Activated CD4-positive, alpha-beta T cell treated with anti-CD3 and anti-CD28 coated beads, Interleukin-2, amount 50 U/mL, for 1 hour (primary cell): ENCODE data around the gene SLC9A9.
"Not testable (repeated sequence)": the region's sequence is repeated elsewhere in the genome, so short reads cannot be mapped to it uniquely, and the experiment has no call there.

Experiments
- DNase-seq: peaks from one replicate; pipeline ENCODE4 v3.0.0-alpha.2; 2020

Gene SLC9A9

DNA sequence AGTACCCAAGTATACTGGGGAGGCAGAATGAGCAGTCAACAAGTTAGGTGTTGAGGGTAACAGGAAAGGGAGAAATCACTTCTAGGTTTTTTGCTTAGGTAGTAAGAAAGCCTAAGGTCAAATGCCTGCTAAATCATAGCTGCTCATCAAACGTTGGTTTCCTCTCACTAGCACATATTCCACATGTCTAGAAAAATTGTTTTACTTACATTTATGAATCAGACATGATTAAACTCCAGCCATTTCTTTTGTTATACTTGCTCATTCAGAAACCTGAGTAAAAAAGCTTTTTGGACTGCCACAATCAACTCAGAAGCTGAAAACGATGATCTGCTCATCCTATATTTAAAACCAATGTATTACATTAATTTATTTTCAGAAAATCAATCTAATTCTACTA lies 40.2 kb downstream of the SLC9A9 start:
- DNase-seq, result no peak

DNA sequence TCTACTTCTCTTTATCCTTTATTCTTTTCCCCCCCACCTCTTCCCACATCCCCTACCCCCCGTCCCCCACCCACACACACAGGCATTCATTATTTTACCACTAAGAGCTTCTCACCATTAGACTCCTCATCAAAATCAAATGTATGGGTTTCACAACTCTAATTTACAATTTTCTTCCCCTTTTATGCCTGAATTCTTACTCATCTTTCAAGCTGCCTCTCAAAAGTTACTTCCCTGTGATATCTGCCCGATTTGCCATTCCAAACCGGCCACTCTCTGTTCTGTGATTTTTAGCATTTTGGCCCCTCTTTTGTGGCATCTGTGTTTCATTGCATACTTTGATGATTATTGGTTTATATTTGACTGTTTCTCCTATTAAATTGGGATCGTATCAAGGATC lies 42.2 kb downstream of the SLC9A9 start:
- no peak for DNase-seq

DNA sequence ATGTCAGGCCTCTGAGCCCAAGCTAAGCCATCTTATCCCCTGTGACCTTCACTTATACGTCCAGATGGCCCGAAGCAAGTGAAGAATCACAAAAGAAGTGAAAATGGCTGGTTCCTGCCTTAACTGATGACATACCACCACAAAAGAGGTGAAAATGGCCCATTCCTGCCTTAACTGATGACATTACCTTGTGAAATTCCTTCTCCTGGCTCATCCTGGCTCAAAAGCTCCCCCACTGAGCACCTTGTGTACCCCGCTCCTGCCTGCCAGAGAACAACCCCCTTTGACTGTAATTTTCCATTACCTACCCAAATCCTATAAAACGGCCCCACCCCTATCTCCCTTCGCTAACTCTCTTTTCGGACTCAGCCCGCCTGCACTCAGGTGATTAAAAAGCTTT lies 42.8 kb downstream of the SLC9A9 start:
- not testable (repeated sequence) for DNase-seq

DNA sequence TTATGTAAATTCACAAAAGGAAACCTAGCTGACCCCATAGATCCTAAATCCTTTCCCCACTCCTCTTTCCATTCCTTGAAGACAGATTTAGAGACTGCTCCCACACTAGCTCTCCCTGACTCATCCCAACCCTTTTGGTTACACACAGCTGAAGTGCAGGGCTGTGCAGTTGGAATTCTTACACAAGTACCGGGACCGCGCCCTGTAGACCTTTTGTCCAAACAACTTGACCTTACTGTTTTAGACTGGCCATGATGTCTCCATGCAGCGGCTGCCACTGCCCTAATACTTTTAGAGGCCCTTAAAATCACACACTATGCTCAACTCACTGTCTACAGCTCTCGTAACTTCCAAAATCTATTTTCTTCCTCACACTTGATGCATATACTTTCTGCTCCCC lies 47.2 kb downstream of the SLC9A9 start:
- not testable (repeated sequence) for DNase-seq

DNA sequence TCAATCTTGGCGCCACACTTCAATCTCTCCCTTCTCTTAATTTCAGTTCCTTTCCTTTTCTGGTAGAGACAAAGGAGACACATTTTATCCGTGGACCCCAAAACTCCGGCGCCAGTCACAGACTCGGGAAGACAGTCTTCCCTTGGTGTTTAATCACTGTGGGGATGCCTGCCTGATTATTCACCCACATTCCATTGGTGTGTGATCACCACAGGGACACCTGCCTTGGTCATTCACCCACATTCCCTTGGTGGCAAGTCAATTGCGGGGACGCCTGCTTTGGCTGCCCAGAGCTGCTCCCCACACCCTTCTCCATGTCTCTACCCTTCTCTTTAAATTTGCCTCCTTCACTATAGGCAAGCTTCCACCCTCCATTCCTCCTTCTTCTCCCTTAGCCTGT lies 50.1 kb downstream of the SLC9A9 start:
- DNase-seq, result not testable (repeated sequence)

DNA sequence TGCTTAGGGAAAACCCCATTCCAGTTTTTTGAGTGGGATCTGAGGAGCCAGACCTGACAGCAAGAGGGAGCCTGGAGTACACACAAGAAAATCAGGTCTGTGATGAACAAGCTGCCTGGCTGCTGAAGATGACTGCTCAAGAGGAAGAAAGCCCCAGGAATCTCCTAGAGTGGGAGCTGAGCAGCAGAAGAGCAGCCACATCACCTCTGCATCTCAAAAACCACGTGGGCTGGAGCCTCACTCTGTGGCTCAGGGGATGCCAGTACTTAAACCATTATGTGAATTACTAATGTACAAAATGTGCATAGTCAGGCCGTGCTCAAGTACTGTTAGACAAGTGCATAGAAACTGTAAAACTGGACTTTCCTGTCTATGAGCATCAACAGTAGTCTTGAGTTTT lies 52.4 kb downstream of the SLC9A9 start:
- no peak for DNase-seq

DNA sequence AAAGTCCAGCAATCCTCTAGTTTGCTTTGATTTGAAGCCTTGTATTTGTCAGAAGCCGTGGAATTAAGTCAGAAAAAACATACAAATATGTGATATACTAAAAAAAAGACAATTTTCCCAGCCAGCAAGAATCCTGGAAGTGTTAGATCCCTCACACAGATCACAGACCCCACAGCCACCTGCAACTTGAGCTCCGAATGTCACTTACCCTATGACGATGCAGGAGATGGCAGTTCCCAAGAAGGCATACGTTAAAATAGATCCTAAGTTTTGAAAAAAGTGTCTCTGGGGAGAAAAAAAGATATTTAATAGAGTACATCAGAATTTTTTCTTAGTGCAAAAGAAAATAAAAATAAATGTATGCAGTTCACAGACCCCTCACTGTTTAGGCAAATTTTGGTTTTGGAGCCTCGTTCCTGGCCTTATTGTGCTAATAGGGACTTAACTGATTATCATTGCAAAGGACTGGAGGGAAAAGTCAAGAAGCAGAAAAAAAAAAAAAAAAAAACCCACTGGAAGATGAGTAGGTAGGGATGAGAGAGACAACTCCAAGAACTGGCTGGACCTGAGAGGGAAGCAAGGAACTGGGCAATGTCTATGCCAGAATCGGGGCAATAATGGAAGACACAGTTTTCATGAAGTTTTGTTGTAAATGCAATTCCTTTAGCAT lies 53.3 kb downstream of the SLC9A9 start:
- DNase-seq, result no peak

DNA sequence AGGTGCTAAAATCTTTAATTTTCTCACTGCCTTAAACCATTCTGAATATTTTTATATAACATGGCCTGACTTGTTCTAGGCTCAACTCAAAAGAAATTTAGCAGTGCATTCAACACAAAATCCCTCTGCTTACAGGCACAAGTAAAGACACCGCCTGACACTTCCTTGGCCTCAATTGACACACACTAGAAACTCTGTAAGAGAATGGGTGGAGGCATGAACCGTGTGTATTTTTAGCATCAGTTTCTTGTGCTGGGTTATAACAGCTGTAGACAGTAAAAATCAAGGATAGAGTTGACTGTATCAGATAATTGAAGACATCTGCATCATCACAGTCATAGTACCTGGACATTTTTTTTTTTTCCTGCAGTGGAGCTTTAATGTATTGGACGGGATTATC lies 54.3 kb downstream of the SLC9A9 start:
- no peak for DNase-seq

DNA sequence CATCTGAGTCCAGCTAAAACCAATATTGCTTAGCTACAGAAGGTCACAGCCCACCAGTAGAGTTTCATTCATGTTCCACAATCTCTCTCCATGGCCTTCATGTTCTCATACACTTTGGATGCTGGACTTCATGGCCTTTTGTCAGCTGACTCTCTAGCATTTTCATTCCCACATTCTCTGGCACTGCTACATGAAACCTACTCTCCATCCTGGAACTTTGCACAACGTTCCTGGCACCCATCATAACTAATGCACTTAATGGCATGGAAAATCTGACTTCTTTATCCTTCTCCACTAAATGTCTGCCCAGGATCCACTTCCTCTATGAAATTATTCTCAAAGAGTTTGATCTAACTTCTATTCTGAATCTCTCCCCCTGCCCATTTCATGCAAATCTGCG lies 56.9 kb downstream of the SLC9A9 start:
- no peak for DNase-seq

DNA sequence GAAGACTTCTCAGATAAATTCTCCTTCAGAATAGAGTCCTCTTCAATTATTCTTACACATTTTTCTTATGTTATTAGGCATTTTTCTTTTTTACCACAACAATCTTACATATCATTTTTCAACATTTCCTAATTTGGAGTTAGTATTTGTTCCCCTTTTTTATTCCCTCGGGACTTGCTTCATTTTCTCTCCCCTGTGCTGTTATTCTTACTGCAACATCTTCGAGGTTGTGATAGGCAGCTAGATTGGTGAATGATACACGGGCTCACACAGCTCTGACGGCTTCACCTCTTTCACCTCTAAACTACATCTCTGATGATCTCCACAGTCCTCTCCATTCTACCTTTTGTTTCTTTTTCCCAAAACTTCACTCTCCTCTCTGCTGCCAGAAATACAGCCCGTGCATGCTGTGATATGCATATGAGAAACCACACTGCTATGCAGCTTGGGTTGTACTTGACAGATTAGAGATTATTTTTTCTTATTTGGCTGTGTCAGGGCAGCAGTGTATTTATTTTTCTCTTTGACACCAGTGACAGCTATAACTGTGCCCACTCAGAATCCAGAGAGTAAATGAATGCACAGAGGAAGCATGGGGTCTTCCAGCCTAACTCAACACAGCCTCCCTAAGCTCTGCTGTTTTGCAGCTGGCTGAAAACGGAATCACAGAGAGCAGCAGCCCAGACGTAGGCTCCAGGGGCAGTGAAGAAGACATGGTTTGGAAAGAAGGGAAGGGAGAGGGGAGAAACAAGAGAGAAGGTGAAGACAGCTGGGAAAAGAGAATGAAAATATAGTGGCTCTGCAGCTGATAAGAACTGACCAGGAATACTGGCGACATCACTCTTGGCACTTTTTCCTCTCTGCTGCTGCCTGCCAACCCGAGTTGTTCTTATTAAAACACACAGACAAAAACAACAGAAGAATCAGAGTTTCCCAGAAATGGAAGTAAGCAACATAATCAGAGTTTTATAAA lies 61.8 kb downstream of the SLC9A9 start:
- no peak for DNase-seq

DNA sequence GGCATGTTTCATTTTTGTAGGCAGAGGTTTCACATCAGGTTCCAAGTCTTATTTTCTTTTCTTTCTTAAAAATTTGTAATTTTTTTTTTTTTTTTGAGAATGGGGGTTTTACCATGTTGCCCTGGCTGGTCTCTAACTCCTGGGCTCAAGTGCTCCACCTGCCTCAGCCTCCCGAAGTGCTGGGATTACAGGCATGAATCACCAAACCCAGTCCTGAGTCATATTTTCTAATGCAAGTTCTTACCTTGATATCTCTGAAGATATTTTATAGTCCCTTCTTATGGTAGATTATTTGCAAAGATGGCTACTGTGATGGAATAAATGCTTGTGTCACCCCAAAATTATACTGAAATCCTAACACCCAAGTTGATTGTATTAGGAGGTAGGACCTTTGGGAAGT lies 63.8 kb downstream of the SLC9A9 start:
- no peak for DNase-seq

DNA sequence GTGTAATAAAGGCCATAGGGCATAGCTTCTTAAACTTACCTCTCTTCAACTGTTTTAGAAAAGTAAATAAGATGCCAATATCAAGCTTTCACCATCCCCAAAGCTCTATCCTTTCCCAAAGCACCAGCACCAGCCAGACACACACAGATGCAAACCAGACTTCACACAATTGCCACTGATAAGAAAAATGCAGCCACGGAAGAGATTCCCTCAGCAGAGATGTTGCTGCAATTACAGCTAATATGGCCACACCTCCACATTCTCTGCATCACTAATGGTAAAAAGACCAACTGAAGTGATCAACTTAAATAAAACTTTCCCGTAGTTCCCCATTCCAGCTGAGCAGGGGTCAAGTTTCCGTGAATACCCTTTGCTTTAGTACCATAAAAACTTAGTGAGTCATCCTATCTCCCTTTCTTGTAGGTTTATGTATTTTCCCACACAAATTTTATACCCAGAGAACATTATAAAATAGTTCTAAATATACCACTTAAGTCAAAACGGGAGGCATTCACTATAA lies 64.4 kb downstream of the SLC9A9 start:
- no peak for DNase-seq

DNA sequence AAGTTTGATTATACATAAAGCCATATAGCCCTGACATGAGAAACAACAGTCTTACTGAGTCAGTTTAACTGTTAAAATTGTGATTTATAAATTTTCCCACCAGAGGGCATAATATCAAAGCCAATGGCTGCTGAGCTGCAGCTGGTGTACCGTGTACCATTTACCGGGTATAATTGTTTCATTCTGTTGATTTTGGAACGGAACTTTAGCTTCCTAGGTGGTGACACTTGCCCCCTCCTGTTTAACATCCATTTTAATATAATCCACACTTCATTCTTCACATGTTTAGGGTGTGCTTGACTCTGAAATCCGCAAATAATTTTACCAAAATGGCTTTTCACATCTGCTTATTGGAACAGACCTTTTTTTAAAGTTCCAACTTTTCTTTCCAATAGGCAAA lies 72.8 kb downstream of the SLC9A9 start:
- DNase-seq, result no peak

DNA sequence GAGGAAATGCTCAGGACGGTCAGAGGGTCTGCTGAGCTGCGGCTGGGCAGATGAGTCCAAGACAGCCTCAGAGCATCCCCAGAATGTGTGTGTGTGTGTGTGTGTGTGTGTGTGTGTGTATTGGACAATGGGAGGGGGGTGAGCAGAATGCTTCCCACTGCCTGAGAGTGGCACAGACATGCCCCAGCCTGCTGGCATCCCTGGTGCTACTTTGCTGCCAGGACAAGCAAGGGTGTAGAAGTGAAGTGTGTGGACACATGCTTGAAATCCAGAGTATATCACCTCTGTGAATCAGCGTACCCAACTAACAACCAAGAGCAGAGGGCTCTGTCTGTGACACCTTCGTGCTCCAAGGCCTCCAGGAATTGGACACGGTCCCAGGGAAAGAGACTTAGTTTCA lies 76.3 kb downstream of the SLC9A9 start:
- no peak for DNase-seq

DNA sequence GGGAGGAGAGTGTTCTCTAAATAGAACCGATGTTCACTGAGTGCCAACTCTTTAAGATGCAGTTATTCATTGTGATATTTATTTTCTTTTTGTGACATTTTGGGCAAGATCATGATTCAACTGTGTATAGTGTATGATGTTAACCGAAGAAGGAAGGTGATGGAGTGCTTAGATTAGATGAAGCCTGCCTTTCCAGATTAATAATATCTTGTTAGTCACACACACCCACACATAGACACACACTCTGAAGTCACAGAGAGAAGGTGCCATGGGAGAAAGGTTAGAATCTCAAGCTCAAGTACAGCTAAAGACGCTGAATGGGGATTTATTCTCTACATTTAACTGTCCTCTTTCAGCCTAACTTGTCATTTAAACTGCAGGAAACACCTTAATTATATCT lies 77.0 kb downstream of the SLC9A9 start:
- no peak for DNase-seq

DNA sequence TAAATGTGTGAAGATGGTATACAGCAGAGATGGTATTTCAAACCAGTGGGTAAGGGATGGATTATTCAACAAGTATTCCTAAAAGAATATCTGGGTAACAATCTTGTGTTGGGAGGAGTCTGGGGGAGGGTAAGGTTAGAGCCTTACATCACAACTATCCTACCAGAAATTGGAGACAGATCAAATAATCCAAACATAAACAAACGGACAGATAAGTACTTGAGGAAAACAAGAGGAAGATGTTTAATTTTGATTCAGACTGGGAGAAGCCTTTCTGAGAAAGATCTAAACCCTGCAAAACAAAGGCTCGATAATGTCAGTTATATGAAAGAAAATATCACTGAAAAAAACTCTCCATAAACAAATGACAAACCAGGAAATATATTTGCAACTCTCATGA lies 77.9 kb downstream of the SLC9A9 start:
- no peak for DNase-seq

DNA sequence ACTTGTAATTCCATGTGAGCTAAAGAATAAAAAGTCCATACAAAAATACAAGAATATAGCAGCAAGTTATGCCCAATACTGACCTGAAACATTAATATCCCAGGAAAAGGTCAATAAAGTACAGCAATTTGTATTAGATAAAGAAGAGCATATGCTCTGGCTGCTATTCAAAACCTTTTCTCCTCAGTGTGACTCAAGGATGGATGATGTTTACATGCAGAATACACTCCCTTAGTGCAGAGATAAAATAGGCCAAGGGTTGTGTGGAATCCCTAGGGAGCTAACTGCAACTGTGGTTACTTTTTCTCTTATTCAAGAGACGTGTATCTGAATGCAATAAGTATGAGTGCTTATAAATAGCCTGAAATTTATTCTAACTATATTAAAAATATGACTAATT lies 78.7 kb downstream of the SLC9A9 start:
- DNase-seq, result no peak

DNA sequence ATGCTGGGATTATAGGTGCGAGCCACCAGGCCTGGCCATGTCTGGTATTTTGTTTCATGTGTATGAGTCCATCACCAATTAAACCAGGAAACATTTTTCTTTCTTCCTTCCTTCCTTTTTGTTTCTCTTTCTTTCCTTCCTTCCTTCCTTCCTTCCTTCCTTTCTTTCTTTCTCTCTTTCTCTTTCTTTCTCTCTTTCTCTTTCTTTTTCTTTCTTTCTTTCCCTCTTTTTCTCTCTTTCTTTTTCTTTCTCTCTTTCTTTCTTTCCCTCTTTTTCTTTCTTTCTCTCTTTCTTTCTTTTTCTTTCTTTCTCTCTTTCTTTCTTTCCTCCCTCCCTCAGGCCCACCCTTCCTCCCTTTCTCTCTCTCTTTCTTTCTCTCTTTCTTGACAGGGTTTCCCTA lies 83.4 kb downstream of the SLC9A9 start:
- no peak for DNase-seq

DNA sequence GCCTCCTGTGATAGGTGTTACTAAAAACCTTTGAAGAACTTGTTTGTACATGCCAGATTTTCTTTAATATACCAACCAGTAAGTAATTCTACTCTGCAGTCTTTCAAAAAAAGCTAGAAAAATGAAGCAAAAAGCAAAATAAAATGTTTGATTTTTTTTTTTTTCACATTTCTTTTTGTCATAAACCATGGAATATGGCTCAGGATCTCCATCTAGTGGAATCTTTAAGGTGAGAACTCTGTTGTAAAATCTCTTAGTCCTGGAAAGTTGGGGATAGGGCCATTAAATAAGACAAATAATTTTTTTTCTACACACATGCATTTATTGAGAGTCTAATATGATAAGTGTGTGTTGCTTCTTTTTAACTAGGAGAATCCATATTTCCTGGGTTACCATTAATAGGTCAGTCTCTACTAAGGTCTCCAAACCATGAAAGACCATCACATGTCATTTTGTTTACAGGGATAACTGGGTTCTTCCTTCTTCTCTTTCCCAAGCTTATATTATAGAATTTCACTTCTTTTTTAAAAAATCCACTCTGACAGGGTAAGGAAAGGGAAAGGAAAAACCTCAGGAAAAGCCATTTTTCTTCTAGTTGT lies 84.6 kb downstream of the SLC9A9 start:
- DNase-seq, result no peak

DNA sequence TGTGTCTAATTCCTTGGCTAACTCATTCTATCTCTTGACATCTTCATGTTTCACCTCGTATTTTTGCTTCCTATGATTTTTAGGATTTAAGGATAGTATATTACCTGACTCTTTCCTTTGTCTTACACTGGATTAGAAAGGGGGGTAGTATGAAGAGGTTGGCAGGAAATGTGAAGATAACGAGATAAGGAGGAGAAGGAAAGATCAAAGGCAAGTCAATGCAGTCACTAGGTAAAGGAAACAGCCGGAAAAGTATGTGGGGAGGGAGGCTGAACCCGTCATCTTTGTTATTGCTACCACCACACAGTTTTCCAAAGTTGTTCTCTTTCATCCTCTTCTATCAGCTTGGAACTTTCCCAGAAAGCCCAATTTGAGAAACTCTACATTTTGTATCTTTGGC lies 90.6 kb downstream of the SLC9A9 start:
- no peak for DNase-seq

DNA sequence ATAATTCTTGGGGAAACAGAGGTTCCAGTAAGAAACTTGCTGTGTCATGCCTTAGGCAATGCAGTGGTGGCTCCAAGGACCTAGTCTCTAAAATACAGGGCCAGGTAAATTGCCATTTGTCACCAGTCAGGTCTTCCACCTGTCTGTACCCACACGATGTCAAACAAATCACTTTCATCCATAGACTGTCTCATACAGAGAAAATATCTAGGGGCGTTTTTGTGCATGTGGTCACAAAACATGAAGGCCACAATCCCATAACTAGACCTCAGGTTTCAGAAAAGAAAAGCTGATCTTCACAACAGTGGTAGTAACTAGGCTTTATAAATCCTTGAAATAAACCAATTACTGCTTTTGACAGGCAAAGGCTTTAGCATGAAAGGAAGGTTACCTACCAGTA lies 92.3 kb downstream of the SLC9A9 start:
- DNase-seq, result no peak

DNA sequence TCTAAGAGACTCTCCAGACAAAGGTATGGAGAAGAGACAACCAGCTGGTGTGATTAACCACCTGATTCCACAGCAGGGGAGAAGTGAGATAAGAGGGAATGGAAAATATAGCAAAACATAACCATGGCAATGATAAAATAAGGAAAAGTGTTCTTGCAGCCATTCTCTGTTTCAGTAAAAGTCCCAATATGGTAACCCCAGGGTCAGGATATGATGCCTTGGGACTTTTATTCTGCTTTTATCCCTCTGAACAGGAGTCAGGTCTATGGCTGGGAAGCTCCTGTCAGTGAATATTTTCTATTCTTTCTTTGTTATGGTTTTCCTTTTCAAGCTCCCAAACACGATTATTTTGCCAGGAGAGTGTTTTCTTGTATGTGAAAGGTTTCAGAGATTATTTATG lies 94.2 kb downstream of the SLC9A9 start:
- no peak for DNase-seq

DNA sequence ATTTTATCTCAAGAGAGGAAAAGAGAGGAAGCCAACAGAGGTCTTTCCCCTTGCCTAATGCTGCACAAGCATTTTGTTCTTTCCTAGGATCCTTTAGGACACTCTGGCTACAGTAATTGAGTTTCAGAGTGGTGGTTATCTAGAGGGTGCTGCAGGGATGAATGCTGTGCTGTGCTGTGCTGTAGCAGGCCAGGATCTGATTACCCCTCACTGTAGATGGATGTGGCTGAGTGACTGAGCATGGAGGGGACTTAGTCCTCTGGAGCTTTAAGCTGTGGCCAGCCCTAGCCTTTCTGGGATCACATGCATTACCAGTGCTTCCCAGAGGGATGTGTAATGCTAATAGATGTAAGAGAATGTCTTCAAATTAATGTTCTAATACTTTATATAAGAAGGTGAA lies 94.8 kb downstream of the SLC9A9 start:
- DNase-seq, result no peak

DNA sequence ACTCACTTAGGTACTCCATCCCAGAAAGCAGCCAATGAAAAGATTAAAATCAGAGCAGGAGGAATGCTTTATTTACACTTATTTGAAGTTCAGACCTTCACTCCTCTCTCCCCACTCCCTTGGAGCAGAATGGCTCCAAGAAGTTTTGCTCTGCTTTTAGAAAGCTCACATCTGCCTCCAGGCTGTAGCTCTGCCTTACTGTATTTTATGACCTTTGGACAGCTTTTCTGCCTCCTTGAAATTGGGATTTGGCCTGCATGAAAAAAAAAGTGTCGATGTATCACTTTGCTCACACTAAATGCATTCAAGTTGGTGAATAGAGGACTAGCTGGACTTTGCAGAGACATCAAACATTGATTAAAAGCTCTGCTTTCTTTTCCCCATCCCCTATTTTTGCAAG lies 95.3 kb downstream of the SLC9A9 start:
- no peak for DNase-seq
